Psoas muscle (tissue), 8 donors: ENCODE results near the gene ATAD3B. TPM values are rescaled to one million over a fixed set of nuclear protein-coding genes. Genes with fewer than 3 reads are reported as not detected.
A peak's percentile ranks its signal among the peaks of the same experiment; 100 is the strongest.

Experiments
- ATAC-seq, 4 donors: fragments of 200-7000 bp; cut with Tn5 transposase; one replicate each; pipeline ENCODE4 v1.9.1; 2020; ENCODE audit warnings: moderate library complexity in 3 of 4, mild to moderate bottlenecking in 2 of 4
- DNase-seq, 2 donors: peaks; one replicate each; pipeline ENCODE4 v3.0.0-alpha.2; 2020
- H3K27ac ChIP-seq: fragments of 200-600 bp; one replicate; pipeline ENCODE4 v1.8.0; 2022
- H3K27me3 ChIP-seq, 3 donors: fragments of 200-600 bp in 1 of 3; one replicate each; pipeline versions ENCODE4 v1.6.1 to v1.8.0; 2013 to 2022; ENCODE audit warnings: low read length in 2 of 3, mild to moderate bottlenecking in 2 of 3, moderate library complexity in 1 of 3; ENCODE audit not compliant: insufficient read depth in 3 of 3
- H3K36me3 ChIP-seq, 2 donors: fragments of 200-600 bp in 1 of 2; one replicate each; pipeline versions ENCODE4 v1.6.1 to v1.8.0; 2013 to 2022; ENCODE audit warnings: low read depth in 1 of 2, mild to moderate bottlenecking in 1 of 2, moderate library complexity in 1 of 2; ENCODE audit not compliant: insufficient read depth in 1 of 2
- H3K4me1 ChIP-seq: fragments of 200-600 bp; one replicate; pipeline ENCODE4 v1.8.0; 2022
- H3K4me3 ChIP-seq: fragments of 200-600 bp; one replicate; pipeline ENCODE4 v1.8.0; 2022; ENCODE audit warnings: mild to moderate bottlenecking
- H3K9me3 ChIP-seq: fragments of 200-600 bp; one replicate; pipeline ENCODE4 v1.8.0; 2022
- CTCF ChIP-seq: fragments of 200-600 bp; IDR thresholded peaks from one replicate; pipeline ENCODE4 v1.8.0; 2022; ENCODE audit warnings: antibody characterized with exemption
- WGBS, 3 donors: extraction: QIAGEN DNeasy Blood & Tissue Kit; methylation state at CpG; one replicate each; pipeline versions ENCODE4 v1.1.6 to v1.1.7; 2013; 5-methylcytosine and 5-hydroxymethylcytosine counted together
- intact Hi-C, 2 donors: fragments of 100-400 bp; cut with DNase I; formaldehyde crosslinking; loops; one replicate each; pipeline versions ENCODE4 v1.11.0 to v1.14.2; 2022
- polyA plus RNA-seq, 3 donors: library from polyadenylated mRNA; stranded (reverse); fragments of 200-250 nt; gene quantifications; one replicate each; pipeline ENCODE4 v1.2.3, GENCODE V29; 2013
- total RNA-seq, 4 donors: library from RNA; stranded (reverse); fragmentation: NEBNext Ultra II Directional in 2 of 4; extraction: Animal tissue kit (Norgen Biotek cat#: 25700) in 2 of 4; gene quantifications; one replicate each; pipeline versions ENCODE4 v1.2.1 to v1.2.4, GENCODE V29; 2021 to 2023
- donor health status: healthy with polysubstance abuse.
- donor health status: DM: no; HTN: no; CAD: no; lungs with moderate emphysema.
- donor health status: Bipolar disorder and iron deficiency.
- donor health status: healthy.
- donor health status: DM: yes; HTN: yes; CAD: no.
- donor health status: DM: no; HTN: no; CAD: no.
- donor health status: DM: no; HTN: no; CAD: no.
- donor health status: DM: yes; HTN: yes; CAD: no.

ATAD3B gene
- total and polyA plus RNA-seq, 7 donors = 4.6 to 19.4 (median 9.8) TPM

- H3K27ac ChIP-seq = no peak overlapping the region
- WGBS, 3 donors = 90 to 93% (median 92%) methylated on average over 27 to 31 of the region's 31 CpGs
- H3K27me3 ChIP-seq = no peaks in the 10 kb centered on the region
- intact Hi-C loops = no loop called here
- H3K9me3 ChIP-seq = peaks cover 5% of the 10 kb centered on the region
- no peak for ATAC-seq
- DNase-seq = no peak
- H3K4me1 ChIP-seq = no peaks in the 10 kb centered on the region
- H3K36me3 ChIP-seq = peaks cover 0 to 45% of the 10 kb centered on the region in 2 donors
- no peak for TF ChIP-seq CTCF
- no peak overlapping the region for H3K4me3 ChIP-seq
Observed at GRCh38 chr1:1527092-1527816, 55.7 kb downstream of the ATAD3B start.

DNA sequence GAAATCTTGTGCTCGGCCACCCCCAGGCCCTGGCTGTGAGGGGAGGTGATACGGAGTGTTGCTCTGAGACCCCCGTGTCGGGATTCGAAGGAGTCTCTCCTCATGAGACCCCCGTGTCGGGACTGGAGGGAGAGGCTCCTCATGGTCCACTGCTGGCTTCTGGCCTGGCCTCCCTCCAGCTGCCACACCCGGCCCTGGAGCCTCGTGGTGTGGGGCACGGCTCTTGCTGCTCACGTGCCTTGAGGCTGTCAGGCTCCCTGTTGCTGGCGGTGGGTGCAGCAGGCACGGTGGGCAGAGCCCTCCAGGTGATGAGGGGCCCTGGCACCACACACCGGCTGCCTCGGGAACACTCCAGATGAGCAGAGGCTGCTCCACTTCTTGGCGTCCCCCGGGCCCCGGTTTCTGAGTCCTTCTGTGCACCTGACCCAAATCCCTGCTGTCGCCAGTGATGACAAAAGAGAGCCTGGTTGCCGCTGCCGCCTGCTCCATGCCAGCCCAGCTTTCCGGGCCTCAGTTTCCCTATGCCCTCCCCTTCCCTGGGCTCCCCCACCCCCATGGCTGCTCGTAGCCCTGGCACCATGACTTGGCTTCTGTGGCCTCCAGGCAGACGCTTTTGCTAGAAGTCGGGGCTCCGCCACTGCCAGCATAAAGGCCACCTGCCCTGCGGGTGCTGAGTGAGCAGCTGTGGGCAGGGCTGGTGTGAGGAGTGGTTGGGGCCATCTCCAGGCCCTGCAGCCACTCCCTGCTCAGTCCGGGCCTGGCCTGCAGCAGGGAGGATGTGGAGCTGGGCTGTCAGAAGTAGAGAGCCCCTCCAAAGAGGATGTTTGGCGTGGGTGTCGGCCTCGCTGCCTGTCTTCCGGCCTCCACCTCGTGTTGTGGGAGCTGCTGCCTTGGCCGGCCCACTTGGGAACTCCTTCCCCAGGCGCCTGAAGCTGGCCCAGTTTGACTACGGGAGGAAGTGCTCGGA, 57.0 kb downstream of the ATAD3B start:
- H3K36me3 ChIP-seq = peaks cover 0 to 44% of the 10 kb centered on the region in 2 donors
- H3K4me3 ChIP-seq = no peak overlapping the region
- peak in 1 of 2 donors; percentile 49 for DNase-seq
- H3K9me3 ChIP-seq = peaks cover 5% of the 10 kb centered on the region
- WGBS, 3 donors = 80 to 87% (median 84%) methylated on average over 27 to 37 of the region's 37 CpGs
- TF ChIP-seq CTCF = no peak
- ATAC-seq = no peak
- no peaks in the 10 kb centered on the region for H3K27me3 ChIP-seq
- intact Hi-C loops = no loop called here
- no peak overlapping the region for H3K27ac ChIP-seq
- peaks cover 4% of the 10 kb centered on the region for H3K4me1 ChIP-seq

GRCh38 chr1:1529321-1529720, 57.8 kb downstream of the ATAD3B start:
- no peak for TF ChIP-seq CTCF
- ATAC-seq = no peak
- H3K4me1 ChIP-seq = peaks cover 4% of the 10 kb centered on the region
- H3K9me3 ChIP-seq = peaks cover 5% of the 10 kb centered on the region
- intact Hi-C loops = no loop called here
- no peak overlapping the region for H3K4me3 ChIP-seq
- no peak for DNase-seq
- 92 to 97% (median 95%) methylated on average over 14 to 18 of the region's 18 CpGs for WGBS, 3 donors
- no peaks in the 10 kb centered on the region for H3K27me3 ChIP-seq
- H3K27ac ChIP-seq = no peak overlapping the region
- peaks cover 0 to 44% of the 10 kb centered on the region in 2 donors for H3K36me3 ChIP-seq

DNA sequence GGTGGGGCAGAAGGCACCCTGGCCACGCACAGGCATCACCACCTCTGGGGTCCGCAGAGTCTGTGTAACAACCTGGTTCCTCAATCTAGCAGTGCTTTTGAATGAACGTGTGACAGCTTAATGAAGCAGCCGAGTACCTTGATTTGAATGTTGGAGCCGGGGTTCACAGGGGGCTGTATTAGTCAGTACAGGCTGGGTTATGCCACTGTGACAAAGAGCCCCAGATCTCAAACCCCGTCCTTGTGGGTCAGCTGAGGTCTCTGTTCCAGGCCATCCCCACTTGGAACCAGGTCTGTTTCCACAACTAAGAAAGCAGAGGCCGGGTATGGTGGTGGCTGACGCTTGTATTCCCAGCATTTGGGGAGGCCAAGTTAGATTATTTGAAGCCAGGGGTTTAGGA, 58.4 kb downstream of the ATAD3B start:
- intact Hi-C loops = no loop called here
- Histone ChIP-seq H3K27me3 (no peaks in the 10 kb centered on the region), H3K27ac (no peak overlapping the region), H3K36me3 (peaks cover 0 to 44% of the 10 kb centered on the region in 2 donors), H3K4me3 (no peak overlapping the region), H3K9me3 (peaks cover 5% of the 10 kb centered on the region), H3K4me1 (peaks cover 4% of the 10 kb centered on the region)
- no peak for DNase-seq
- no peak for ATAC-seq
- WGBS, 3 donors = 98 to 100% (median 99%) methylated on average over 8 of the region's 8 CpGs
- no peak for TF ChIP-seq CTCF
